Erythroblast (primary cell): Measurements from ENCODE around the gene ELMO2.

Source experiments
- DNase-seq, 2 experiments: peaks; one replicate each; lab custom pipeline; 2025; lab: John Stamatoyannopoulos, UW
- GATA1 ChIP-seq: IDR thresholded peaks from 2 replicates; pipeline ENCODE4 v1.6.1; 2011; ENCODE audit warnings: low read depth, mild to moderate bottlenecking, control low read depth, low read length, moderate library complexity
- POLR2A ChIP-seq: IDR thresholded peaks from 2 replicates; pipeline ENCODE4 v1.6.1; 2011; ENCODE audit warnings: mild to moderate bottlenecking, low read length

Gene ELMO2

DNA sequence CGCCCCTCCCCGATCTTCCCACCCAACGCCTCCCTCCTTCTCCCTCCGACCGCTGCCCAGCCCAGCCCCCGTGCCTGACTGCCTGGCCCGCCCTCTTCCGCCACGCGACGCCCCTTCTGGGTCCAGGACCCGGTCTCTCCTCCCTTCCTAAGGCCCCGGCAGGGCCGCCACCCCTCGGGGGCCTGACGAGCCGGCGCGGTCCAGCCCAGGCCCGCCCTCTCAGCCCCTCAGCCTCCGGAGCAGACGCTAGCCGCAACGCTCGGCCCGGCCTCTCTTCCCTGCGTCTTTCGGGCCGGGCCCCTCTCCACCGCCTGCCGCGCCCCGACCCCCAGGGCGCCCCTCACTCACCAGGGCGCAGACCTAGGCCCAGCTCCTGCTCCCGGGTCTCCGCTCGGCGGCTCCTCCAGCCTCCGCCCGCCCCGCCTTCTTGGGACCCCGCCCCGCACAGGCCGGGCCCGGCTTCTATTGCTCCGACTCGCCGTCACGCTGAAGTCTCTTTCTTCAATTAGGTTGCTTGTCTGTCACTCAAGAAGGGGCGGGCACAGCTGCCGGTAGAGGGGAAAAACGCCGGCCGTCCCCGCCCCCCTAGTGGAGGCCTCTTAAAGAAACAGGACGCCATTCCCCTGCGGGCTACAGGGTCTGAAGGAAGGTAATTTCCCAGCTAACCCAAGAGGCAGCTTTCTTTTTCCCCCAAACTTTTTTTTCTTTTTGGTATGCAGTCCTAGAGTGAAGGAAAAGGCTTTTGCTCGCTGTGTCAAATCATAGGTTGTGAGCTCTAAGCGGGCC lies at the start of gene ELMO2:
Gene ELMO2, minus strand, starts transcription at position 416 of the 786 bp plus-strand sequence. CDS start 12,133 bp downstream, outside the sequence.
- no peak for TF ChIP-seq GATA1
- DNase-seq, result peak; percentile 94 to 96

DNA sequence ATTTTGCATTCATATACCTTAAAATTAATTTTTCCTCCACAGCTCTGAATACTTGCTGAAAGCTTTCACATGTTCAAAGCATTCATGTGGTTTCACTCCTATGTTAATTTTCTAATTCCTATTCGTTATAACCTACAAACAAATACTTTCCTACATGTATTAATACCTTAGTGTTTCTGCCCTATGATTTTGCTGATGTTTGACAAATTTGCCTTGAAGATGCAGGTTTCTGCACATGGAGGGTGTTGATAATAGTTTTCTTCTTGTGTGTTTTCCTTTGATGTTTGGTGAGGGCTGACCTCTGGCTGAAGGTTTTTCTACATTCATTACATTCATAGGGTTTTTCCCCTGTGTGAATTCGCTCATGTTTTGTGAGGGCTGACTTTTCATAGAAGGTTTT lies 49.3 kb upstream of the ELMO2 start:
- TF ChIP-seq GATA1 (no peak), POLR2A (no peak)

GRCh38 chr20:46446851-46447250 lies 40.4 kb upstream of the ELMO2 start:
- TF ChIP-seq POLR2A (no peak), GATA1 (no peak)
- no peak for DNase-seq

More for the DNA sequence above, 49.3 kb upstream of the ELMO2 start:
- no peak for DNase-seq

- TF ChIP-seq POLR2A (no peak), GATA1 (no peak)
- DNase-seq, result no peak
Observed at GRCh38 chr20:46439837-46440236, 33.4 kb upstream of the ELMO2 start.

GRCh38 chr20:46438156-46438750 lies 31.8 kb upstream of the ELMO2 start:
- DNase-seq, result peak in 1 of 2 experiments; percentile 6
- TF ChIP-seq POLR2A, result no peak
- TF ChIP-seq GATA1, result no peak

DNA sequence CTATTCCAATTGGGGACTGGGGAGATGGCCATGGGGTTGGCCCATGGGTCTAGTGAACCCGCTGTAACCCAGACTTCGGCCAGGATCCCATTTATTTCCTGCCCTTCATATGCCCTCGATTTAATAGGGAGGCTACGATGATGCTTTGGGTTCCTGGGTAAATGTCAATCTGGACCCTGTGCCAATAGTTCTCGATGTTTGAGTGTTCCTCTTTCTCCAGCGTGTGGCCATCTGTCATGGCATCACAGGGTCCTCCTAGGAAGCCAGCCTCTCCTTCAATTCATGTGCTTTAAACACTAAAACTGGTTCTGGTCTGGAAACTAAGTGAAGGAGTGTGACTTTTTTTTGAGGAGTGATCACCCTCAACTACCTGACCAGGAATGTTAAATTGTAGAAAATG lies 28.7 kb upstream of the ELMO2 start:
- DNase-seq, result no peak

DNA sequence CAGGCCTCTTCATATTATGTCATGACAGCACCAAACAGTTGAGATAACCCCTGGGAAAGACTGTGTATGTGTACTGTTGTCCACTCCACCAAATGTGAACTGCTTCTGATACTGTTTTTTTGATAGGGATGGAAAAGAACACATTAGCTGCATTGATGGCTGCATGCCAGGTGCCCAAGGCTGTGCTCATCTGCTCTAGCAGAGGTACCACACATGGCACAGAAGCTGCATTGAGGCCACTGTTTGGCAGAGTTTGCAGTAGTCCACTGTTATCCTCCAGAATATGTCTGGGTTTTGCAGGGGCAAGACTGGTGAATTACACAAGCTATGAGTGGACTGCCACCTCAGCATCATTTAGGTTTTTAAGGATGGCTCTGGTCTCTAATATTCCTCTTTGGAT lies 28.2 kb upstream of the ELMO2 start:
- TF ChIP-seq GATA1 (no peak), POLR2A (no peak)
- DNase-seq, result no peak

More for the DNA sequence above, 28.7 kb upstream of the ELMO2 start:
- TF ChIP-seq GATA1, result no peak
- TF ChIP-seq POLR2A, result no peak

GRCh38 chr20:46433051-46433450 lies 26.6 kb upstream of the ELMO2 start:
- no peak for TF ChIP-seq GATA1
- TF ChIP-seq POLR2A, result no peak
- no peak for DNase-seq

GRCh38 chr20:46430921-46431712 lies 24.7 kb upstream of the ELMO2 start:
- TF ChIP-seq GATA1, result no peak
- TF ChIP-seq POLR2A, result no peak
- DNase-seq, result no peak

GRCh38 chr20:46427384-46427783 lies 21.0 kb upstream of the ELMO2 start:
- no peak for TF ChIP-seq POLR2A
- no peak for TF ChIP-seq GATA1
- DNase-seq, result no peak

DNA sequence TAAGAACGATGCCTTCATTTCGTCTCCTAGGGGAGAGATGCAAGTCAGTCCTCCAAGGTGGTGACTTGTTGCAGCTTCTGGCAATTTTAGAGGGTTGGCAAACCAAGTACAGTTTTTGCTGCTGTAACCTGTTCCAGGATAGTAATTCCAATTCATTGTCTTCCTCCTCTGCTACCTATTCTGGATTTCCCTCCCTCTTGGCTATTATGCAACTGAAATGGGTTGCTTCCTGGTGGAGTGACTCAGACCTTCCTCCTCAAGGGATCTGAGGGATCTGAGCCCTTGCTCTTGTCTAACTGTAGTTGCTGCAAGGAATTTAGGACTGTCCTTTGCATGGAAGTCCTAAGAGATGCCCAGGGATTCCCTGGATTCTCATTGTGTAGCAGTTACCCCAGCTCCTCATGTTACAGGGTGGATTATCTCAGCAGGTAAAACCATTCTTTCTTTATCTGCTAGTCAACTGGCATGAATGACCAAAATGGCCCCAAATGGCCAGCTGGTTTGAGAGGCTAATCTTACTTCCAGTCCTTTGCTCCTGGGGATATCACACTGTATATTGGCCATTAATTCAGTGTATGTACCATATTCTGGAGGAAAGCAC lies 17.6 kb upstream of the ELMO2 start:
- TF ChIP-seq GATA1 (no peak), POLR2A (no peak)
- DNase-seq, result no peak

DNA sequence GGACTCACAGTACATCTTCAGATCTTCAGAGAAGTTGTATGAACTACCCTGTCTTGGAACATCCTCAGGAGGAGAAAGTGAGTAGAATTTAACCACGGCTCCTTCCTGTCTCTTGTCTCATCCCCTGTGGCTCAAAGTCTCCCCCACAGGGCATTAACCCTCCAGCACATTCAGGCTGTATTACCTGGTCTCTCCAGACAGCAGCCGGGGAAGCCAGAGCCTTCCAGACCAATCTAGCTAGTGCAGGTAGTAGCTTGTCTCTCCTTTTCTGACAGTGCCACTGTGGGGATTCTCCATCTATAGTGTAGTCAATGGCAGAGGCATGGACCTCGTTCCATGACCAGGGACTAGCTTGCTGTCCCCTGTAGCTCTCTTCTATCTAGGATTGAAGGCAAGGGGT lies 16.9 kb upstream of the ELMO2 start:
- no peak for TF ChIP-seq GATA1
- TF ChIP-seq POLR2A, result no peak
- no peak for DNase-seq

DNA sequence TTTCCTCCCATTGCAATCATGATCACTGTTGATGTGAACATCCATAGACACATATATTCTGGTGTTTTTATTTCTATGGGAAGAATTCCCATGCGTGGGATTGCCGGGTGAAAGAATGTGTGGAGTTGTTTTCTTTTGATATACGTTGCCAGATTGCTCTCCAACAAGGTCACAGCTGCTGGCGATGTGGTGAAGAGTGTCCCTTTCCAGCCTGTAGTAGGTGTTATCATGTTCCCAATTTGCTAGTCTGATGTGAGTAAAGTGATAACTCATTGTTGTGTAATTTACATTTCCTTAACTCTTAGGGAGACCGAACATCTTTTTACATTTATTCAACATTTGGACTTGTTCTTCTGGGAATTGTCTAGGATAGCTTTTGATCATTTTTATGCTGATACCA lies 14.5 kb upstream of the ELMO2 start:
- no peak for DNase-seq
- no peak for TF ChIP-seq GATA1
- no peak for TF ChIP-seq POLR2A

- no peak for TF ChIP-seq POLR2A
- TF ChIP-seq GATA1, result no peak
- no peak for DNase-seq
Observed at GRCh38 chr20:46419882-46420281, 13.5 kb upstream of the ELMO2 start.

GRCh38 chr20:46416839-46417238 lies 10.4 kb upstream of the ELMO2 start:
- DNase-seq, result no peak
- TF ChIP-seq POLR2A (no peak), GATA1 (no peak)
